ENCODE data around the gene CD44.

GRCh38 chr11:35177370-35177769, 38.4 kb downstream of the CD44 start:
- TF ChIP-seq, protein P1, sequence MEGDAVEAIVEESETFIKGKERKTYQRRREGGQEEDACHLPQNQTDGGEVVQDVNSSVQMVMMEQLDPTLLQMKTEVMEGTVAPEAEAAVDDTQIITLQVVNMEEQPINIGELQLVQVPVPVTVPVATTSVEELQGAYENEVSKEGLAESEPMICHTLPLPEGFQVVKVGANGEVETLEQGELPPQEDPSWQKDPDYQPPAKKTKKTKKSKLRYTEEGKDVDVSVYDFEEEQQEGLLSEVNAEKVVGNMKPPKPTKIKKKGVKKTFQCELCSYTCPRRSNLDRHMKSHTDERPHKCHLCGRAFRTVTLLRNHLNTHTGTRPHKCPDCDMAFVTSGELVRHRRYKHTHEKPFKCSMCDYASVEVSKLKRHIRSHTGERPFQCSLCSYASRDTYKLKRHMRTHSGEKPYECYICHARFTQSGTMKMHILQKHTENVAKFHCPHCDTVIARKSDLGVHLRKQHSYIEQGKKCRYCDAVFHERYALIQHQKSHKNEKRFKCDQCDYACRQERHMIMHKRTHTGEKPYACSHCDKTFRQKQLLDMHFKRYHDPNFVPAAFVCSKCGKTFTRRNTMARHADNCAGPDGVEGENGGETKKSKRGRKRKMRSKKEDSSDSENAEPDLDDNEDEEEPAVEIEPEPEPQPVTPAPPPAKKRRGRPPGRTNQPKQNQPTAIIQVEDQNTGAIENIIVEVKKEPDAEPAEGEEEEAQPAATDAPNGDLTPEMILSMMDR (IDR thresholded peaks at IDR 0.05): no peak
- TF ChIP-seq POLR2AphosphoS5 (IDR thresholded peaks at IDR 0.05): no peak

Data from gastroesophageal sphincter (tissue), 3 donors.